Measurements from ENCODE around the gene CRB3.

GRCh38 chr19:6491802-6492592 is 27.9 kb downstream of the CRB3 start:
- TF ChIP-seq, protein P1, sequence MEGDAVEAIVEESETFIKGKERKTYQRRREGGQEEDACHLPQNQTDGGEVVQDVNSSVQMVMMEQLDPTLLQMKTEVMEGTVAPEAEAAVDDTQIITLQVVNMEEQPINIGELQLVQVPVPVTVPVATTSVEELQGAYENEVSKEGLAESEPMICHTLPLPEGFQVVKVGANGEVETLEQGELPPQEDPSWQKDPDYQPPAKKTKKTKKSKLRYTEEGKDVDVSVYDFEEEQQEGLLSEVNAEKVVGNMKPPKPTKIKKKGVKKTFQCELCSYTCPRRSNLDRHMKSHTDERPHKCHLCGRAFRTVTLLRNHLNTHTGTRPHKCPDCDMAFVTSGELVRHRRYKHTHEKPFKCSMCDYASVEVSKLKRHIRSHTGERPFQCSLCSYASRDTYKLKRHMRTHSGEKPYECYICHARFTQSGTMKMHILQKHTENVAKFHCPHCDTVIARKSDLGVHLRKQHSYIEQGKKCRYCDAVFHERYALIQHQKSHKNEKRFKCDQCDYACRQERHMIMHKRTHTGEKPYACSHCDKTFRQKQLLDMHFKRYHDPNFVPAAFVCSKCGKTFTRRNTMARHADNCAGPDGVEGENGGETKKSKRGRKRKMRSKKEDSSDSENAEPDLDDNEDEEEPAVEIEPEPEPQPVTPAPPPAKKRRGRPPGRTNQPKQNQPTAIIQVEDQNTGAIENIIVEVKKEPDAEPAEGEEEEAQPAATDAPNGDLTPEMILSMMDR (IDR thresholded peaks at IDR 0.05; ENCODE audit: low read length) = no peak
- TF ChIP-seq EZH2 (optimal IDR thresholded peaks at IDR 0.05; ENCODE audit: low read depth, low read length) (no peak), EZH2phosphoT487 (IDR thresholded peaks at IDR 0.05; ENCODE audit: low read length) (no peak)

All from MM.1S (cell line).